K562 (cell line): Measurements from ENCODE around the gene ATP1A3. TPM values are rescaled to one million over a fixed set of nuclear protein-coding genes. Genes with fewer than 3 reads are reported as not detected.

Experiments used
- GMEB1 ChIP-seq: fragments of 250-450 bp; sonication (Bioruptor Pico); IDR thresholded peaks from 2 replicates; pipeline ENCODE4 v1.4.0; 2020; ENCODE audit warnings: mild to moderate bottlenecking
- ILF3 ChIP-seq: fragments of 450-650 bp; IDR thresholded peaks from 2 replicates; pipeline ENCODE4 v1.6.1; 2018; ENCODE audit warnings: antibody characterized with exemption, mild to moderate bottlenecking, moderate library complexity, borderline replicate concordance
- MITF ChIP-seq: IDR thresholded peaks from 2 replicates; pipeline ENCODE4 v1.6.1; 2014; ENCODE audit warnings: antibody characterized with exemption
- PCBP1 ChIP-seq: fragments of 200-400 bp; formaldehyde crosslinking; IDR thresholded peaks from 2 replicates; pipeline ENCODE4 v1.6.1; 2018; ENCODE audit warnings: mild to moderate bottlenecking, low read depth, low read length; ENCODE audit not compliant: poor library complexity, severe bottlenecking
- POLR2G ChIP-seq: fragments of 200-400 bp; formaldehyde crosslinking; IDR thresholded peaks from 2 replicates; pipeline ENCODE4 v1.6.1; 2017; ENCODE audit warnings: low read depth, mild to moderate bottlenecking, antibody characterized with exemption, low read length, moderate library complexity
- SP1 ChIP-seq: sonication (generic); formaldehyde crosslinking; IDR thresholded peaks from 2 replicates; pipeline ENCODE4 v1.8.1; 2022; ENCODE audit warnings: mild to moderate bottlenecking, missing genetic modification reagents
- ZBTB40 ChIP-seq, 2 experiments: fragments of 450-650 bp in 1 of 2; sonication (generic) in 1 of 2; formaldehyde crosslinking in 1 of 2; IDR thresholded peaks; 2 replicates each; pipeline versions ENCODE4 v1.7.1 to v1.9.0; 2016 to 2022; ENCODE audit warnings: inconsistent platforms in 1 of 2, mild to moderate bottlenecking in 1 of 2, missing genetic modification reagents in 1 of 2
- ZNF740 ChIP-seq, 3 experiments: fragments of 200-800 bp in 1 of 3; sonication (Bioruptor generic) in 1 of 3; sonication (generic) in 1 of 3; formaldehyde crosslinking in 1 of 3; IDR thresholded peaks; 2 replicates each; pipeline versions ENCODE4 v1.6.1 to v1.8.0; 2016 to 2022; ENCODE audit warnings: mild to moderate bottlenecking in 2 of 3, missing compliant biosample characterization in 2 of 3, missing genetic modification characterization in 2 of 3, missing genetic modification reagents in 1 of 3
- polyA plus RNA-seq, 8 experiments: library from polyadenylated mRNA; depleted of rRNA in 4 of 8; stranded (reverse) in 5 of 8; unstranded in 3 of 8; fragments of >200 nt; fragmentation: Nextera tagmentation in 2 of 8; fragmentation: Illumina TruSeq in 1 of 8; extraction: Ambion mirVana in 2 of 8; extraction: Trizol in 1 of 8; gene quantifications; 2 replicates each; pipeline versions ENCODE4 v1.2.1 to v1.2.3, GENCODE V29; 2011 to 2014; ENCODE audit warnings: inconsistent platforms in 1 of 8, missing spikeins in 1 of 8
- total RNA-seq, 7 experiments: library from RNA; depleted of rRNA in 6 of 7; stranded (reverse); fragments of >200 nt in 6 of 7; fragmentation: Illumina TruSeq in 2 of 7; extraction: Trizol in 2 of 7; gene quantifications; 2 replicates each; pipeline versions ENCODE4 v1.2.1 to v1.2.3, GENCODE V29; 2011 to 2021; ENCODE audit warnings: low replicate concordance in 1 of 7

Gene ATP1A3
- total and polyA plus RNA-seq, 9 of the 15 experiments (the other 6 are each of a cell fraction or from before 2014, with no cell fraction given), result 0.03 to 1.0 (median 0.17) TPM; not detected in 3

GRCh38 chr19:41959056-41960053, 34.7 kb downstream of the ATP1A3 start, which contains the start of gene RABAC1 (continued):
- TF ChIP-seq MITF, result 0 out of 2 replicates have a peak, but pooled peaks have one; percentile 49
- TF ChIP-seq ZNF740 (CRISPR knock-in tag; IDR thresholded peaks at IDR 0.05), result no peak
- no peak for TF ChIP-seq ZNF740 (tag; IDR thresholded peaks at IDR 0.05)
- peak; percentile 97 for TF ChIP-seq GMEB1 (CRISPR knock-in tag)
- TF ChIP-seq POLR2G, result peak; percentile 59
- no peak for TF ChIP-seq ZBTB40 (IDR thresholded peaks at IDR 0.05)
- no peak for TF ChIP-seq ZBTB40 (CRISPR knock-in tag; IDR thresholded peaks at IDR 0.05)
- peak; percentile 75 for TF ChIP-seq PCBP1
- TF ChIP-seq ILF3, result no peak
- TF ChIP-seq SP1, result peak; percentile 47; the same call in 1 of the 2 replicates
